HG02642 (cell line): ENCODE measurements around the gene CDKN2D.
"Not testable (repeated sequence)": the region's sequence is repeated elsewhere in the genome, so short reads cannot be mapped to it uniquely, and the experiment has no call there.

Source experiments
- ATAC-seq: cut with Tn5 transposase; IDR thresholded peaks from one replicate; pipeline ENCODE4 v1.9.1; 2021; ENCODE audit warnings: mild to moderate bottlenecking; ENCODE audit not compliant: unreplicated experiment, poor library complexity

CDKN2D gene

DNA sequence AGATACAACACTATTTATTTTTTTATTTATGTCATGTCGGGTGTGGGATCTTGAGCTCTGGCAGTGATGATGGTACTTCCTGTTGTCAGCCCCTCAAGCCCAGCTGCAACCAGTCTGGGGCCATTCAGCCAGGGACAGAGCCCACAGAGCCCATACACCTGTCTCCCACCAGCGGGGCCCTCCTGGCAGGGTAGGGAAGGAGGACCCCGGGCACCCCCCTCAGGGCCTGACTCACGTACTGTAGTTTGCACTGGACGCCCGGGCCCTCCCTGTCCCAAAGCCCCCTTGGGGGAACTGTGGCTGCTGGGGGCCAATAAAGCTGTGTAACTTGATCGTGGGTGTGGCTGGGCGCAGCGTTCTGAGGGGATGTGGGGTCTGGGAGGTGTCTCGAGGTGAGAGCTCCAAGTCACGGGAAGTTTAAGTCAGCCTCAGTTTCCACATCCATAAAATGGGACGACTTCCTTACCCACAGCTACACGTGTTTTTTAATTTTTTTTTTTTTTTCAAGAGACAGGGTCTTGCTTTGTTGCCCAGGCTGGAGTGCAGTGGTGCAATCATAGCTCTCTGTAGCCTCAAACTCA is 15.6 kb downstream of the CDKN2D start:
- ATAC-seq, result no peak

DNA sequence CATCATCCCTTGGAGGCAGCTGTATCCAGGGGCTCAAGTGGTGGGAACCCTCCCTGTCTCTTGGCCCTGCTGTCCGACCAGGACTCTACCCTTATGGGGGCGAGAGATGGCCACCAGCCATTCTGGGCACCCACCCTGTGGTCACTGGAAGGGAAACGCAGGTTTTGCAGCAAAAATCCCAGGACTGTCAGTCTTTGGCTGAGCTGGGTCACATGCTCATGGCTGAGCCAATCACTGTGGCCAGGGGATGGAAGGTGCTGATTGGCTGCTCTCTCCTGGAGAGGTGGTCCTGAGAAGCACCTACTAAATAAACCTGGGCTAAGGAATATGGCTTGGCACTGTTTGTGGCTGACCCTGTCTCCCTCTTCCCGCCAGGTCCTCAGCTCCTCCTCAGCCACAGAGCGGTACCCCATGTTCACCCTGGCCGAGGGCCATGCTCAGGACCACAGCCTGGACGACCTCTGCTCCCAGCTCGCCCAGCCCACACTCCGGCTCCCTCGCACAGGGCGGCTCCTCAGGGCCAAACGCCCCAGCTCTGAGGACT is 16.2 kb downstream of the CDKN2D start:
- ATAC-seq, result no peak

DNA sequence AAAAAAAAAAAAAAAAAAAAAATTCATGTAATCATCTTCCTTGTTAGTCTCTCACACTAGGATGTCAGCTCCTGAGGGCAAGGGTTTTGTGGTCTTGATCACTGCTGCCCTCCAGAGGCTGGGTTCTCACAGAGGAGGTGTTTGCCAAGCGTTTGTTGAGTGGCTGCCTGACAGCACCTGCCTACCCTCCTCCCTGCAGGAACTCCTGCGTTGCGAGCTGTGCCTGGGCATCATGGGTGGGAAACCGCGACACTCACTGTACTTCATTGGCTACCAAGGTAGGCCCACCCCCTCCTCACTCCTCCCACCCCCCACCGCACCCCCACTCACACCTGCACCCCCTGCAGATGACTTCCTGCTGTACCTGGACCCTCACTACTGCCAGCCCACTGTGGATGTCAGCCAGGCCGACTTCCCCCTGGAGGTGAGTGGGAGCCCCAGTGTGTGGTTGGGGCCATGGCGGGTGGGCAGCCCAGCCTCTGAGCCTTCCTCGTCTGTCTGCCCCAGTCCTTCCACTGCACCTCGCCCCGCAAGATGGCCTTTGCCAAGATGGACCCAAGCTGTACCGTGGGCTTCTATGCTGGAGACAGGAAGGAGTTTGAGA is 17.0 kb downstream of the CDKN2D start:
- no peak for ATAC-seq

DNA sequence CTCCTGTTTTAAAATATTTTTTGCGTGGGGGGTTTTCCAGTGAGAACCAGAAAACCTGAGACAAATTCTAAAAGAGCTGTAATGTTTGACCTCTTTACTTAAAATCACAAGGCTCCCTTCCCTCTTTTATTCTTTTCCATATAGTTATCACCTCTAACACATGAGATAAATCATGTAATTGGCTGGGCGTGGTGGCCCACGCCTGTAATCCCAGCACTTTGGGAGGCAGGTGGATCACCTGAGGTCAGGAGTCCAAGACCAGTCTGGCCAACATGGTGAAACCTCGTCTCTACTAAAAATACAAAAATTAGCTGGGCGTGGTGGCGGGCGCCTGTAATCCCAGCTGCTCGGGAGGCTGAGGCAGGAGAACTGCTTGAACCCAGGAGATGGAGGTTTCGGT is 17.8 kb downstream of the CDKN2D start:
- ATAC-seq, result not testable (repeated sequence)

DNA sequence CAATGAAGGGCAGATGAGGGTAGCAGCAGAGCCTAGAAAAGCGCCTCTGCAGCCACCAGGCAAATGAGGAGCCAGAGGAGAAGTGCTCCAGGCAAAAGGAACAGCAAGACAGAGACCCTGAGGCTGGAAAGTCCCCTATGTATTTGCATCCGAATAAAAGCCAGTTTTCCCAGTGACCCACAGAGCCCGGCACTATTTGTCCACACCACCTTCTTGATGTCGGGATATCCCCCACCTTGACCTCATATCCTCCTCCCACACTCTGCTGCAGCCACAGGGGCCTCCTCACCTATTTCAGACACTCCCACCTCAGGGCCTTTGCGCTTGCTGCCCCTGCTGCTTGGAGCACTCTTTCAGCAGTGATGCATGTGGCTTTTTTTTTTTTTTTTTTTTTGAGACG is 18.4 kb downstream of the CDKN2D start:
- no peak for ATAC-seq

DNA sequence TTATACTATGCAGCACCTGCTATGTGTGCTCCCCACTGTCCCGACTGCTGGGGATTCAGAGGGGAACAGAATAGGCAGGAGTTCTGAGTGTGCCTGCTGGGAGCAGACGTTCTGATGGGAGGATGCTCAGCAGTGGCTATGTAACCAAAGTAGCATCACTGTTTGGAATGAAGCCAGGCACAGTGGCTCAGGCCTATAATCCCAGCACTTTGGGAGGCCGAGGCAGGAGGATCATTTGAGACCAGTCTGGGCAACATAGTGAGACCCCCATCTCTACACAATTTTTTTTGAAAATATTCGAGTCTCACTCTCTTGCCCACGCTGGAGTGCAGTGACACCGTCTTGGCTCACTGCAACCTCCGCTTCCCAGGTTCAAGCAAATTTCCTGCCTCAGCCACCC is 19.0 kb downstream of the CDKN2D start:
- no peak for ATAC-seq

DNA sequence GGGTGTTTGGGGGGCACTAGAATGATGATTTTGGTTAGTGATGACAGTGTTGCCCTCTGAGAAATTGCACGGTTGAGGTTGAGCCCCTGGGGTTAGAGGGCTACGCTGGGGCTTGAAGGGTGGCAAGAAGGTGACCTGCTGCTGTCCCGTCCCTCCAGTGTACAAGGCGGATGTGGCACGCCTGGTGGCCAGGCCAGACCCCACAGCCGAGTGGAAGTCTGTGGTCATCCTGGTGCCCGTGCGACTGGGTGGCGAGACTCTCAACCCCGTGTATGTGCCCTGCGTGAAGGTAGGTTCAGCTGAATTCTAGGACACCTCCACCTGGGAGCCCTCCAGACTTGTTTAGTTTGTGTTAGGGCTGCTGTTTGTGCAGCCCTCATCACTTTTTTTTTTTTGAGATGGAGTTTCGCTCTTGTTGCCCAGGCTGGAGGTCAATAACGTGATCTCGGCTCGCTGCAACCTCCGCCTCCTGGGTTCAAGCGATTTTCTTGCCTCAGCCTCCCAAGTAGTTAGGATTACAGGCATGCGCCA is 20.0 kb downstream of the CDKN2D start:
- ATAC-seq, result no peak

DNA sequence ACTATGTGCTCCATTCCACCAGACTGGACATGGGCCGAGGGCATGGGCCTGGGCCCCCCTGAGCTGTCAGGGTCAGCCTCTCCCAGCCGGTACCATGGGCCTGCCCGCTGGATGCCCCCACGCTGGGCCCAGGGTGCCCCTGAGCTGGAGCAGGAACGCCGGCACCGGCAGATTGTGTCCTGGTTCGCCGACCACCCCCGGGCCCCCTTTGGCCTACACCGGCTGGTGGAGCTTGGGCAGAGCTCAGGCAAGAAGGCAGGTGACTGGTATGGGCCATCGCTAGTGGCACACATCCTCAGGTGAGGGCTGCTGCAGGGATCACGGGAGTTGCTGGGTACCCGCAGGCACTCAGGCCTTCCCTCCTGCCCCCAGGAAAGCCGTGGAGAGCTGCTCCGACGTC is 22.0 kb downstream of the CDKN2D start:
- ATAC-seq, result no peak

DNA sequence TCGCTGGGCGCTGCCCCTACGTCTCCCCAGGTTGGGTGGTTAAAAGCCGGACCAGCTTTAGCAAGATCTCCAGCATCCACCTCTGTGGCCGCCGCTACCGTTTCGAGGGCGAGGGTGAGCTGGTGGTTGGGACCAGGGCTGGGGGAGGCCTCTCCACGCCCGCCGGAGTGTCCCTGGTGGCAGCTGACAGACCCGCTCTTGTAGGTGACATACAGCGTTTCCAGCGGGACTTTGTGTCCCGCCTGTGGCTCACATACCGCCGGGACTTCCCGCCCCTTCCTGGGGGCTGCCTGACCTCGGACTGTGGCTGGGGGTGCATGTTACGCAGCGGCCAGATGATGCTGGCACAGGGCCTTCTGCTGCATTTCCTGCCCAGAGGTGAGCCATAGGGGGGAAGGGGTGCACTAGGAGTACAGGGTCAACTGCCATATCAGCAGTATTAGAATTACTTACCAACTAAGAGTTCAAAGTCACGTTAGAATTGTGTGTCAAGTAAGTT is 24.0 kb downstream of the CDKN2D start:
- ATAC-seq, result no peak

DNA sequence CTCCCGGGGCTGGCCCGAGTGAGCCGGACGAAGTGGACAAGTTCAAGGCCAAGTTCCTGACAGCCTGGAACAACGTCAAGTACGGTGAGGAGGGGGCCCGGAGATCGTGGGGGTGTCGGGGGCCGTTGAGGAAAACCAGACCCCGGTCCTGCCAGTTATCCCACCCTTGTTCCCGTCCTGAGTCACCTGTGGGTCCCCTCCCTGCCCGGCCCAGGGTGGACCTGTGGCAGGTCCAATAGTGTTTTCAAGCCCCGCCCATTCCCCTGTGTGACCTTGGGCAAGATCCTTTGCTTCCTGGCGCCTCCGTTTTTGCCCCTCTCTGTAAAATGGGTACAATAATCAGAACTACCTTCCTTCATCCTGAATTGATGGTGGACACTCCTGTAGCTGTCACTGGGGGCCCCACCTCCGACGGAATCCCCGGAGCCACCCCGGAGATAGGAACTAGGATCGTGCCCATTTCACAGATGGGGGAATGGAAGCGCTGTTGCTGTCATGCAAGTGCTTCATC is 24.5 kb downstream of the CDKN2D start:
- peak; percentile 16 for ATAC-seq

DNA sequence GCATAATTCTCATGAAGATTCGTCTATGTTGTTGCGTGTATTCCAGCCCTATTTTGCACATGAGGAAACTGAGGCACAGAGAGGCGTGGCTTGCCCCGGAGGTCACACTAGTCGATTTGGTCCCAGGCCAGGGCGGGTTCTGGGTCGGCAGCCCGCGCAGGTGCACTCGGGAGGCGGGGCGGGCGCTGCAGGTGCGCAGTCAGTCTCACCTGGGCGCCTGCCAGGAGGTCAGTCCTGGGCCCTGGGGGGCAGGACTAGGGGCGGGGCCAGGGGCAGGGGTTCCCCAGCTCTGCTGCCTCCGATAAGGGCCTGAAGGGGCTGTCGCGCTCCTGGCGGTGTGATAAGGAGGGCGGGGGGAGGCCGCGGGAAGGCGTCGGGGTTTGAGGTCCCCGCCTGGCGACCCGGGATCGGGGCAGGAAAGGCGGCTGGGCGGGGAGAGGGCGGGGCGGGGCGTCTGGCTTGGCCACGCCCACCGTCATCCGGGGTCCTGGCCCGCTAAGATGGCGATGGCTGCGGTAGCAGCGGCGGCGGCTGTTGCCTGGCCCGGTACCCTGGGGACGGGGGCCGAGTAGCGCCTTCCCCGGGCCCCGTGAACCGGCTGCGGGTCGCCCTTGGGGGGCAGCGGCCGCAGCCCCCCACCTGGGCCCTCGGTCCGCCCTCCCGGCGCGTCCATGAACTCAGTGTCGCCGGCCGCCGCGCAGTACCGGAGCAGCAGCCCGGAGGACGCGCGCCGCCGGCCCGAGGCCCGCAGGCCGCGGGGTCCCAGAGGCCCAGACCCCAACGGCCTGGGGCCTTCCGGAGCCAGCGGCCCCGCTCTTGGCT is 25.1 kb downstream of the CDKN2D start, which contains the start of gene ATG4D:
TSS of gene ATG4D (plus strand) at position 485 of the 822 bp plus-strand sequence. CDS start at position 672, 187 bp downstream.
- ATAC-seq, result peak; percentile 81

DNA sequence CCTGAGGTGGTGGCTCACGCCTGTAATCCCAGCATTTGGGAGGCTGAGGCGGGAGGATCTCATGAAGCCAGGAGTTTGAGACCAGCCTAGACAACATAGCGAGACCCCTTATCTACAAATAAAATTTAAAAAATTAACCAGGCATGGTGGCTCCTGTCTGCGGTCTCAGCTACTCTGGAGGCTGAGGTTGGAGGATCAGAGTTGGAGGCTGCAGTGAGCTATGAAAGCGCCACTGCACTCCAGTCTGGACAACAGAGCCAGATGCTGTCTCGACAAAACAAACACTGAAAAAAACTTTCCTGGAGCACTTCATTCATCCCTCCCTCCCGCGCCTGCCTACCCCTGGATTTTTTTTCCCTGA is 25.7 kb downstream of the CDKN2D start:
- ATAC-seq, result no peak

DNA sequence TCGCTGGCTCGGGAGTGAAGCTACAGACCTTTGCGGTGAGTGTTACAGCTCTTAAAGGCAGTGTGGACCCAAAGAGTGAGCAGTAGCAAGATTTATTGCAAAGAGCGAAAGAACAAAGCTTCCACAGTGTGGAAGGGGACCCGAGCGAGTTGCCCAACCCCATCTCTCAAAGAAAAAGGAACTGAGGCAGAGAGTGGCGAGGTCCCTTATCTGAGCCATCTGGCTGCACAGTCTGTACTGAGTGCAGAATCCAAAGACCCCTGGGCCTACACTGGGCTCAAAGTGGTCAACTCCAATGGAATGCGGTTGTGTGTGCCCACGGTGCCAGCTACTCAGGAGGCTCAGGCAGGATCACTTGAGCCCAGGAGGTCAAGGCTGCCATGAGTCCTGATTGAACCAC is 29.8 kb downstream of the CDKN2D start:
- ATAC-seq, result not testable (repeated sequence)

DNA sequence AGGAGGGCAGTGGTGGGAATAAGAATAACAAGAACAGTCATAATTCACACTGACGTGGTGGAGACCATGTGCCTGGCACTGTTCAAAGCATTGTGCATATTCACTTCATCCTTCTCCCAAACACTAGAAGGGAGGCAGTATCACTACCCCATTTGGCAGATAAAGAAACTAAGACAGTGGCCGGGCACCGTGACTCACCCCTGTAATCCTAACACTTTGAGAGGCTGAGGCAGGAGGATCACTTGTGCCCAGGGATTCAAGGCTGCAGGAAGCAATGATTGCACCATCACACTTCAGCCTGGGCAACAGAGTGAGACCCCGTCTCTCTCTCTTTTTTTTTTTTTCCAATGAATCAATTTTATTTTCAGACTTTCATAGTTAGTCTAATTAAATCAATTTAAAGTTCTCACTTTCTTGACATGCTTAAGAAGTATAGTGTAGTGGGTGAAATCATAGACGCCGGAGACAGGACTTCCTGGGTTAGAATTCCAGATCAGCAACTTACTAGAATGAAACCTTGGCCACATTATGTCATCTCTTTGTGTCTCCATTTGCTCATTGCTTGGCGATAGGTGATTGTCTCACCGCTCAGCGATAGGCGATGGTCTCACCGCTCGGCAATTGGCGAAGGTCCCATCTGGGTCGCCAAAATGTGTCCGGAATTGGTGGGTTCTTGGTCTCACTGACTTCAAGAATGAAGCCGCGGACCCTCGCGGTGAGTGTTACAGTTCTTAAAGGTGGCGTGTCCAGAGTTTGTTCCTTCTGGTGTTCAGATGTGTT is 30.4 kb downstream of the CDKN2D start:
- ATAC-seq, result no peak

DNA sequence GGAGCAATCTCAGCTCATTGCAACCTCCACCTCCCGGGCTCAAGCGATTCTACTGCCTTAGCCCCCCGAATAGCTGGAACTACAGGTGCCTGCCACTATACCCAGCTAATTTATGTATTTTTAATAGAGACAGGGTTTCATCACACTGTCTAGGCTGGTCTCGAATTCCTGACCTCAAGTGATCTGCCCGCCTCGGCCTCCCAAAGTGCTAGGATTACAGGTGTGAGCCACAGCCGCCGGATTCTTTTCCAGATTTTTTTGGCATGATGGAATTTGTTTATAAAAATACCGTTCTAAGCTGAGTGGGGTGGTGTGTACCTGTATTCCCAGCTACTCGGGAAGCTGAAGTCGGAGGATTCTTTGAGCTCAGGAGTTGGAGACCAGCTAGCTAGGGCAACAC is 31.1 kb downstream of the CDKN2D start:
- no peak for ATAC-seq

DNA sequence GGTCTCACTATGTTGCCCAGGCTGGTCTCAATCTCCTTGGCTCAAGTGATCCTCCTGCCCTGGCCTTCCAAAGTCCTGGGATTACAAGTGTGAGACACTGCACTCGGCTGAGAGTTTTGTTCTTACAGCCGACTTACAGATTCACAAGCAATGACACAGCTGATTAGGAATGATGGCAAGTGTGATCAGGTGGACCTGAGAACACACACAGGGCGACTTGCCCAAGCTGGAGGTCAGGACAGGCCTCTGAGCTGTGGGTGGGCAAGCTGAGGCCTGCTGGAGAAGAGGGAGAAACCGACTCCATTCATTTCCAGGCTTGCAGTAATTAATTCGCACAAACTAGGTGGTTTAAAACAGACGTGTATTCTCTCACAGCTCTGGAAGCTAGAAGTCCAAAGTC is 33.2 kb downstream of the CDKN2D start:
- ATAC-seq, result no peak

DNA sequence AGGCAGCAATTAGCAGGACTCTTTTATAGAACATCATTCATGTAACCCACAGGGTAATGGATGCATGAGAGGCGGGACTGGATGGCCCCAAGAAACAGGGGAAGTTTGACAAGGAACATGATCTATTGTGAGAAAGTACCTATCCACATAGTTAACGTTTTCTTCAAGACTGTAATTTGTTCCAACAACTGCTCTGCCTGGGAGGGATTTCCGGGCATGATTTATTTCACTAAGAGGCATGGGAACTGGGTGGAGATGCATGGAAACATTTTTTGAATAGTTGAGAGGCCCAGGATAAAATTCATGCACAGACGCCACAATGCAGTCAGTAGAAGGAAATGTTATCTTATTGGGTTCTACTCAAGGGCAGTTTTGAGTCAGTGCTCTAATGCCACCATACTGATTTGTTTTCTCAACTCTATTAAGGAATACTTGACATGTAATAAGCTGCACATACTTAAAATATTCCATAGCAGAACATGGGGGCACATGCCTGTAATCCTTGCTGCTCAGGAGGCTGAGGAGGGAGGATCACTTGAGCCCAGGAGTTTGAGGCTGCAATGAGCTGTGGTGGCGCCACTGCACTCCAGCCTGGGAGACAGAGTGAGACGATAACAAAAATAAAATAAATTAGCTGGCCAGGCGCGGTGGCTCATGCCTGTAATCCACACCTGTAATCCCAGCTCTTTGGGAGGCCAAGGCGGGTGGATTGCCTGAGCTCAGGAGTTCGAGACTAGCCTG is 35.0 kb downstream of the CDKN2D start:
- no peak for ATAC-seq

DNA sequence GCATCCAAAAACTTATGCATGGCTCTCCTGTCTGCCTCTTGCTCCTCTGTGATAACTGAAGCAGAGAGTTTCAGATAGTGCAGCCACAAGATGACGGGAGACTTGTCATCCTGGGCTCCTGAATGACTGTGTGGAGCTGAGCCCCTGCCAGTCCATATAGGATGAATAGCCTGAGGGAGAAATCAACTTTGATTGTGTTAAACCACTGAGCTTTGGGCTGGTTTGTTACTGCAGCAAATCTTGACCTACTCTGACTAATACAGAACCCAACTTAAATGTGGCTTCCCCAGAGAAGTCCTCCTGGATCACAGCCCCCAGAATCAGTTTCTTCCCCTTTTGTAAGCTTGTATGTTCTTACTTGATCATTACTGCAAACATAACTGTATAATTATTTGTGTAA is 36.3 kb downstream of the CDKN2D start:
- no peak for ATAC-seq

DNA sequence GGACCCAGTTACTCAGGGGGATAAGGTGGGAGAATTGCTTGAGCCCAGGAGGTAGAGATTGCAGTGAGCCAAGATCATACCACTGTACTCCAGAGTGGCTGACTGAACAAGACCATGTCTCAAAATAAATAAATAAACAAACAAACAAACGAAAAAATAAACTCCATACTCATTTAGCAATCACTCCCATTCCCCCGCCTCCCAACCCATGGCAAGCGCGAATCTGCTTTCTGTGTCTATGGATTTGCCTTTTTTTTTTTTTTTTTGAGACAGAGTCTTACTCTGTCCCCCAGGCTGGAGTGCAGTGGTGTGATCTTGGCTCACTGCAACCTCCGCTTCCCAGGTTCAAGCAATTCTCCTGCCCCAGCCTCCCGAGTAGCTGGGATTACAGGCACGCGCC is 41.9 kb downstream of the CDKN2D start:
- ATAC-seq, result not testable (repeated sequence)
